ENCODE data around the gene GNA12.
"Not testable (repeated sequence)": the region's sequence is repeated elsewhere in the genome, so short reads cannot be mapped to it uniquely, and the experiment has no call there.

Gene GNA12

DNA sequence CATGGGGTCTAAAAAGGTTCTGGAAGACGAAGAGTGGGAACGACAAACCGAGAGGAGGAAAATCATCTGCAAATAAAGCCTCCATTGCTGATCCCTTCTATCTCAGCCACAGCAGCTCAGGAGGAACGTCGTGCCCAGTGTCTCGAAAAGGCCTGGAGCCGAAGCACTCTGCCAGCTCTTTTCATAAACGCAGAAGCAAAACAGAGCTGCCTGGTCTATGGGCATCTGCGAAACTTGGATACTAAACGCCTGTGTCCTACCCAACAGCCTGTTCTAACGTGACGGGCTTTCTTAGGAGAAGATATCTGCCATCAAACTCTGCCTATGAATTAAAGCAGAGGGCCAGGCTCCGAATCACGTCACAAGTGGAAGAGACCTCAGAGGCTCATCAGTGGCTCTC lies 68.7 kb downstream of the GNA12 start:
- DNase-seq = no peak

GRCh38 chr7:2774935-2775334 lies 69.2 kb downstream of the GNA12 start:
- no peak for DNase-seq

DNA sequence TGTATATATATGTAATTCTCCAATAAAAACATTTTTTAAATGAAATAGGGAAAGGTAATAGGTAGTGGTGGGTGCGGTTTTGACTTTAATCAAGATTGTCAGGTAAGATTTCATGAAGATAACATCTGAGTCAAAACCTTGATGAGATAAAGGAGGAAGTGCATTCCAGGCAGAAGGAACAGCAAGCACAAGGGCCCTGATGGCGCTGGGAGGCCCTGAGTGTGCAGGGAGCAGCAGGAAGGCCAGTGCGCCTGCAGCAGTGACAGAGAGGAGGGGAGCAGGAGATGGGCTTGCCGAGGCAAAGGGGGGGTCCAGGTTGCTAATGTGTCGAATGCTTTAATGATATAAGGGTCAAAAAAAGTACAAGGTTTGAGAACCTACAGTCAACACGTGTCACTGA lies 69.8 kb downstream of the GNA12 start:
- DNase-seq = no peak

- DNase-seq = no peak
Measured at GRCh38 chr7:2773608-2774007, 70.5 kb downstream of the GNA12 start.

DNA sequence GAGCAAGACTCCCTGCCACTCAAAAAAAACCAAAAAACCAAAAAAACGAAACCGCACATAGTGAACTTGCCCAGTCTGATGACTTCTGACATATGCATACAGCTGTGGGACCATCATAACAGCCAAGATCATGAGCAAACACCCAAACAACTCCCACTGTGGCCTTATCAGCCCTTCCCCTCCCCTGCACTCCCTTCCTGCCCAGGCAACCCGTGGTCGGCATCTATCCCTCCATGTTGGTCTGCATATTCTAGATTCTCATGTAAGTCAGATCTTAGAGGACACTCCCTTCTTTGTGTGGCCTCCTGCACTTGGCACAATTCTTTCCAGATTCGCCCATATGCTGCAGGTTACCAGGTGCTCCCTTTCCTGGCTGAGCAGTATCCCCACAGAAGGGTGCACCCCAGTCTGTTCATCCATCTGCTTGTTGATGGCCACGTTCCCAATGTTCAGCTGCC lies 72.8 kb downstream of the GNA12 start:
- DNase-seq = no peak

DNA sequence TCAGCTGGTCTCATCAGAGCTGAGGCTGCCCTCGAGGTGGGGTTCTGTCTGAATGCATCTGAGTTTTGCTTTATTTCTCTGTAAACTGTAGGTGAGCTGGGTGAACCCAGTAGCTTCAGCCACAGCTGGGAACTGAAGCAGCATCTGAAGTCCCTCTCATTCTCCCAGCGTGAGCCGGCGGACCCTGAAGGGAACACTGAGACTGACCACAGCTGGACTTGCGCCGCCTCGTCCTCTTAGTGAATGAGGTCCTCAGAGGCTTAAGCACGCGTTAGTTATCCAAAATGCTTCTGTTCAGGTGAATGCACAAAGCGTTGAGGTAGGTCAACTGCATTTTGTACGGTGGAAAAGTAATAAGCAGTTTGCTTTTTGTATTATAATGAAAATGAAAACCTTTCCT lies 79.5 kb downstream of the GNA12 start:
- no peak for DNase-seq

DNA sequence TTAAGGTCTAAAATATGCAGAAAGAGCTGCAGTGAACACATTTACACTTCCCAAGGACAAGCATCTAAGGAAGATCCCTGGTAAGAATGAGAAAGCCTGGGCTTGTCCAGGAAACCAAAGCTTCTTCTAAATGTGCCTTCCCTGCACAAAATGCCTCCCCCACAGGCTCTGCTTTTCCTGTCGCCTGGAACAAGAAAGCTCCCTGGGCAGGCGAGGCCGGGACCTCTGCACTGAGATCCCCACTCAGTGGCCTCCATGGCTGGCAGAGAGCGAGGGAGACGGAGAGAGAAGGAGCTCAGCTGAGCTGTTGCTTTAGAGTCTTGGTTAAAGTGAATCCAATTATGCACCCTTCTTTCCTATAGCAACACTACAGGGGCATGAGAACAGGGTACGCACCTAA lies 80.5 kb downstream of the GNA12 start:
- no peak for DNase-seq

DNA sequence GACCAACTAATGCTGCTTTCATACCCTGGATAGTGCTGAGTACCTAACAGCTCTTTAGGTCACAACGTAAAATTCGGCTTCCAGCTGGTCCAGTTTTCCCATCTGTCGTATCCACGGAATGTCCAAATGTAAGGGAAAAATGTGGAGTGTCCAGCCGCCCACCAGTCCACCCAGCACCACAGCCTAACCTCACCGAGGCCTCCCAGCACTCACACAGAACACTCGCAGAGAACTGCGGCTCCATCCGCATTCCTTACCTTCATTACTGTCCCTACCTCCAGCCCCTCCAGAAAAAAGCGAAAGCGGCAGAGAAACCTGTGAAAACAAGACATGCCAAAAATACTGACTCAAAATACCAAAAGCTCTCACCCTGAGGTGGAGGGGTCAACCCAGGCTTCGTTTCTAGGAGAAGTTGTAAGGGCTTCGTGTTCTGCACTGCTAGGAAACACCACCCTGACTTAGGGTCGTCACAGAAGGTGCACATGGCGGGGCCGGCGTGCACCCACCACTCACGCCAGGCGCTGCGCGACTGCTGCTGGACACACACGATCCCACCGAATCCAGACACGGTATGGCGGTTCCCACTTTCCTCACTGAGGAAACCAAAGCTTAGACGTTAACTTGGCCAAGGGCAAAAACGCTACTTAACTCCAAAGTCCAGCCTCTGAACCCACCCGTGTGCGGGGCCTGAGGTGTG lies 82.2 kb downstream of the GNA12 start:
- DNase-seq = no peak

DNA sequence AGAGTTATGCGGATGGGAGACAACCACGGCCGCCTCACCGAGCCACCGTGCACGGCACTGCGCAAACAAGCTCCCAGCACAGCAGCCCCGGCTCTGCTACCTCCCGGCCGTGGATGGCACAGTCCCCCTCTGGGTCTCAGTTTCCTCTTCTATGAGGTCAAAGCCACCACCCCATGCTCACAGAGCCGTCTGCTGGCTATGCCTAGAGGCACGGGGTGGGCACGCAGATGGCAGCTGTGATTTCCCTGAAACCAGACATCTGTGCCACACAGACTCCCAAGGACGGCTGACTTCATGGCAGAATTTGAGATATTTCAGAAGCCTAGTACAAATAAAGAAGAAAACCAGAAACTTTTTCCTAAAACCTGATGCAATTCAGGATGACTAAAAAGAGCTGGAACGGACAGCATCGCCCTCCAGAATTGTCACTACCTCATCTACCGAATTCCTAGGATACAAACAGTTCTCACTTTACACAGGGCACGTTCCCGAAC lies 82.9 kb downstream of the GNA12 start:
- DNase-seq = no peak

- peak; percentile 84 for DNase-seq
Measured at GRCh38 chr7:2760098-2760889, 83.8 kb downstream of the GNA12 start.

DNA sequence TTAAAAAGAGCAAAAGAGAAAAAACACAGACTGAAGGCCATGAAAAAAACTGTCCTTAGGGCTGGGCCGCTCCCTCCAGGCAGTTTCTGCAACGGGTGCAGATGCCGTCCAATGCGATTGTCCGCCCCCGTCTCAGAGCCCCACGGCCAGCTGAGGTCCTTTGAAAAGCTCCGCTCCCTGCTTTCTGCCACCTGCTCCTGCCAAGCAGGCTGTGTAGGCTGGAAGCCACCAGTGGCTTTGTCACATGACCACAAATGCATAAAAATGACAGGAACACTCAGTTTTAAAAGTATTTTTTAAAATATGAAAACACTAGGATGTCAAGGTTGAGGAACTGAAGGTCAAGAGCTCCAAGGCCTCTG lies 84.4 kb downstream of the GNA12 start:
- DNase-seq = peak; percentile 79

DNA sequence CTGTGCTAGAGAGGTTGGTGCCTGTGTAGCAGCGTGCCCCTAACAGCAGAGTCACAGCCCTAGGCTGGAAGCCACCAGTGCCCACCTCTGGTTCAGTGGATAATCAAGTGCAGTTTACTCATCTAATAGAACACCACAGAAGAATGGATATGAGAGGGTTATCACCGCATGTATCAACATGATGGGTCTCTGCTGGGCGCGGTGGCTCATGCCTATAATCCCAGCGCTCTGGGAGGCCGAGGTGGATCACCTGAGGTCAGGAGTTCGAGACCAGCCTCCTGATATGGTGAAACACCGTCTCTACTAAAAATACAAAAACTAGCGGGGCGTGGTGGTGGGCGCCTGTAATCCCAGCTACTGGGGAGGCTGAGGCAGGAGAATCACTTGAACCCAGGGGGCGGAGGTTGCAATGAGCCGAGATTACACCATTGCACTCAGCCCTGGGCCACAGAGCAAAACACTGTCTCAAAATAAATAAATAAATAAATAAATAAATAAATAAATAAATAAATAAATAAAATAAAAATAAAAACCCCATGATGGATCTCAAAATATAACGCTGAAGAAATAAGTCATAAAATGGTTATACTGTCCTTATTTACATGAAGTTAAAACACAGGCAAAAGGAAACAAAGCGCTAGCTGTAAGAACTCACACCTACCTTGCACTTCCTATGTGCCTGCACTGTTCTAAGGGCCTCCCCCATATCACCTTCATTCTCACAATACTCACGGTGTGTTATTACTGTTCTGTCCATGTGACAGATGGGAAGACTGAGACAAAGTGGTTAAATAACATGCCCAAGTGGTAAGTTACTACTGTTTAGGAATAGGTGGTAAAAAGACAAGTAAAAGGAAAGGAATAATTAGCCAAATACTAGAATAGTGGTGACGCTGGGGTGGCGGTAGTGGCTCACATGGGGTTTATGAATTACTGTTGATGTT lies 85.2 kb downstream of the GNA12 start:
- peak; percentile 32 for DNase-seq

- peak; percentile 93 for DNase-seq
Measured at GRCh38 chr7:2757904-2758672, 86.0 kb downstream of the GNA12 start.

GRCh38 chr7:2757361-2757903 lies 86.7 kb downstream of the GNA12 start:
- peak; percentile 64 for DNase-seq

DNA sequence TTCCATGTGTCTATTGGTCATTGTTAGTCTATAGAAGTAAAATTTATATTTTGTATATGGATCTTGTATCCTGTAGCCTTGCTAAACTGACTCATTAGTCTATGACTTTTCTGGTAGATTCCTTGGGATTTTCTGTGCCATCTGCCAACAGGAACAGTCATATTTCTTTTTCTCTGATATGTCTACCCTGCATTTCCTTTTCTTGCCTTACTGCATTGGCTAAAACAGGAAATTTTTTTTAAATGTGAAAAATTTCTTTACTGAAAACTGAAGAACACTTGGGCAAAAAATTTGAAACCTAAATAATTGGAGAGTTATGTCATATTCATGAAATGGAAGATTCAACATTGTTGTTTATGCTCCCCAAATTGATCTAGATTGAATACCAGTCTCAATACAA lies 88.6 kb downstream of the GNA12 start:
- no peak for DNase-seq

DNA sequence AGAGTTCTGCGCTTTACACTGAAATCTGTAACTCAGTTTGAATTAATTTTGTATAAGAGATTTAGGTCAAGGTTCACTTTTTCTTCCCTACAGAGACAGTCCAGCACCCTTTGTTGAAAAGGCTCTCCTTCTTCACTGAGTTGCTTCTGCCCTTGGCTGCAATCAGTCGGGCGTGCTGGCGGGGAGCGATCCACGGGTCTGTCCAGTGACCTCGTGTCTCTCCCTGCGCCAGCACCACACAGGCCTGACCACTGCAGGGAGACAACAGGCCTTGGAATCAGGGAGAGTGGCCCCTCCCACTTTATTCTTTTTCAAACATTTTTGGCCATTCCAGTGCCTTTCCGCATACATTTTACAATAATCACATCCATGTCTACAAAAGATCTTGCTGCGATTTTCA lies 89.2 kb downstream of the GNA12 start:
- no peak for DNase-seq

- no peak for DNase-seq
Measured at GRCh38 chr7:2754086-2754485, 90.0 kb downstream of the GNA12 start.

- no peak for DNase-seq
Measured at GRCh38 chr7:2753148-2753547, 91.0 kb downstream of the GNA12 start.

DNA sequence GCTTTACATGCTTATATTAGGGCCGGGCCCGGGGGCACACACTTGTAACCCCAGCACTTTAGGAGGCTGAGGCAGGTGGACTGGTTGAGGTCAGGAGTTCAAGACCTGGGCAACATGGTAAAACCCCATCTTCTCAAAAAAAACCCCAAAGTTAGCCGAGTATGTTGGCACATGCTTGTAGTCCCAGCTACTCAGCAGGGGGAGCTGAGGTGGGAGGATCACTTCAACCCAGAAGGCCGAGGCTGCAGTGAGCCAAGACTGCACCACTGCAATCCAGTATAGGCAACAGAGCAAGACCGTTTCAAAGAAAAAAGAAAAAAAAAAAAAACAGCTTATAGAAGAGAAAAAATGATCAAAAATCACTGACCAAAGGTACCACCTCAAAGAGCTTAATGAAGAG lies 93.0 kb downstream of the GNA12 start:
- DNase-seq = no peak

DNA sequence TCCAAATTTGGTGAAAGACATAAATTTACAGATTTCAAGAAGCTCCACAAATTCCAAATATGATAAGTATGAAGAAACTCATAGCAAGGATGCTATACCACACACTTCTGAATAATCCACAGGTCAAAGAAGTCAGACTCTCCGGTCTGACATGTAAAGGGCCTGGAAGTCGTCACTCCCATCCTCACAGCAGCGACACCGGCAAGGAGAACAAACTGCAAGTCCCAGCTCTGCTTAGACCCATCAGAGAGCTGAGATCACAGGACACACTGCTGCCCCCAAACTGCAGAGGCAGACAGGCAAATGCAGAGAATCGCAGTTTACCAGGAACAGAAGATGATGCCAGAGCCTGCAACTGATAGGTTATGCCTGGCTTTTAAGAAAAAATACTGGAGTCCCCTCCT lies 94.1 kb downstream of the GNA12 start:
- no peak for DNase-seq

GRCh38 chr7:2748684-2749083 lies 95.4 kb downstream of the GNA12 start:
- not testable (repeated sequence) for DNase-seq
